GM19455 (cell line): ENCODE measurements around the gene AGBL2.
"Not testable (repeated sequence)": the region's sequence is repeated elsewhere in the genome, so short reads cannot be mapped to it uniquely, and the experiment has no call there.

ENCODE experiments used
- ATAC-seq: cut with Tn5 transposase; IDR thresholded peaks from one replicate; pipeline ENCODE4 v1.9.1; 2021; ENCODE audit not compliant: unreplicated experiment

Gene AGBL2, protein sequence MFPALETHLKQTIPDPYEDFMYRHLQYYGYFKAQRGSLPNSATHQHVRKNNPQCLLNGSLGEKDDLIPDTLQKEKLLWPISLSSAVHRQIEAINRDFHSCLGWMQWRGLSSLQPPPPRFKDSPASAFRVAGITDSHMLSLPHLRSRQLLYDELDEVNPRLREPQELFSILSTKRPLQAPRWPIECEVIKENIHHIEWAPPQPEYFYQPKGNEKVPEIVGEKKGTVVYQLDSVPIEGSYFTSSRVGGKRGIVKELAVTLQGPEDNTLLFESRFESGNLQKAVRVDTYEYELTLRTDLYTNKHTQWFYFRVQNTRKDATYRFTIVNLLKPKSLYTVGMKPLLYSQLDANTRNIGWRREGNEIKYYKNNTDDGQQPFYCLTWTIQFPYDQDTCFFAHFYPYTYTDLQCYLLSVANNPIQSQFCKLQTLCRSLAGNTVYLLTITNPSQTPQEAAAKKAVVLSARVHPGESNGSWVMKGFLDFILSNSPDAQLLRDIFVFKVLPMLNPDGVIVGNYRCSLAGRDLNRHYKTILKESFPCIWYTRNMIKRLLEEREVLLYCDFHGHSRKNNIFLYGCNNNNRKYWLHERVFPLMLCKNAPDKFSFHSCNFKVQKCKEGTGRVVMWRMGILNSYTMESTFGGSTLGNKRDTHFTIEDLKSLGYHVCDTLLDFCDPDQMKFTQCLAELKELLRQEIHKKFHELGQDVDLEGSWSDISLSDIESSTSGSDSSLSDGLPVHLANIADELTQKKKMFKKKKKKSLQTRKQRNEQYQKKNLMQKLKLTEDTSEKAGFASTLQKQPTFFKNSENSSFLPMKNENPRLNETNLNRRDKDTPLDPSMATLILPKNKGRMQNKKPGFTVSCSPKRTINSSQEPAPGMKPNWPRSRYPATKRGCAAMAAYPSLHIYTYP

GRCh38 chr11:47715082-47715669, at the start of gene AGBL2:
Gene AGBL2, minus strand, starts transcription at chr11:47715369. Its CDS starts 719 bp downstream, at chr11:47714650.
- peak; percentile 99 for ATAC-seq

- not testable (repeated sequence) for ATAC-seq
Observed at GRCh38 chr11:47759291-47759690, 44.1 kb upstream of the AGBL2 start.

- ATAC-seq, result no peak
Observed at GRCh38 chr11:47756208-47756607, 41.0 kb upstream of the AGBL2 start.

DNA sequence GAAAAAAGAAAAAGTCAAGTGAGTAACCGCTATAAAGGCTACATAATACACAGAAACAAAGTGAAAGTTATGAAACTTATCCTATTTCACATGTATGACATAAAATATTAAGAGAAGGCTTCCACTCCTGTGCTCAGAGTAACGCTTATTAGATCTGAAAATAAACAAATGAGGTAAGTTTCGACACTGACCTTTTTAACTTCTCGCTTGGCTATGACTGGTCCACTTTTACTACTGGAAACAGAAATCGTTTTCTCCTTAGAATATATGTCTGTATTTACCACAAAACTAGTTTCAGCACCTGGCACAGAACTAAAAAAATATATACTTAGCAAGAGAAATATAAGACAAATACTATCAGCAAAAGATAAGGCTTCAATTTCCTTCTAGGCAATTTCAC, 35.6 kb upstream of the AGBL2 start:
- no peak for ATAC-seq

- ATAC-seq, result not testable (repeated sequence)
Observed at GRCh38 chr11:47742494-47742893, 27.3 kb upstream of the AGBL2 start.

GRCh38 chr11:47737817-47738216, 22.6 kb upstream of the AGBL2 start:
- ATAC-seq, result not testable (repeated sequence)

DNA sequence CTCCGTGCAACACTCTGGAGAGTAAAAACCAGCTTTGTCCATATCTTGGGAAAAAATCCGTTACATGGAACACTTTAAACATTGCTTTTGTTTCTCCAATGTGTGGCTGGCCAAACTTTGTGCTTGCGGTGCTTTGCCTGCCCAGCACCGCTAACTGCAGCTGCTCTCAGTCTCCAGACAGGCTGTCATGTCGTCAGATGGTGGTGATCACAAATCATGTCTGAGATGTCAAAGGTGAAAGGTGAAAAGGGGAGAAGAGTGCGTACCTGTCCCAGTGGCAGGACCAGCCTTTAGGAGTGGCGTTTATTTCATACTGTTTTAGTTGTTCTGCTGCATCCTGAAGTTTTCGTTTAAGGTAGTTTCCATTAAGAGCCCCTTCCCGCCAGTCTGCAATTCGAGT, 17.1 kb upstream of the AGBL2 start:
- no peak for ATAC-seq

GRCh38 chr11:47731475-47731874, 16.3 kb upstream of the AGBL2 start:
- ATAC-seq, result no peak

- no peak for ATAC-seq
Observed at GRCh38 chr11:47726878-47727514, 11.8 kb upstream of the AGBL2 start.

- ATAC-seq, result no peak
Observed at GRCh38 chr11:47726118-47726442, 10.9 kb upstream of the AGBL2 start.

- no peak for ATAC-seq
Observed at GRCh38 chr11:47725442-47726117, 10.4 kb upstream of the AGBL2 start.

- no peak for ATAC-seq
Observed at GRCh38 chr11:47724041-47724729, 9.0 kb upstream of the AGBL2 start.

GRCh38 chr11:47723041-47723440, 7.9 kb upstream of the AGBL2 start:
- ATAC-seq, result no peak

GRCh38 chr11:47720651-47721050, 5.5 kb upstream of the AGBL2 start:
- ATAC-seq, result no peak

- ATAC-seq, result no peak
Observed at GRCh38 chr11:47716692-47717091, 1.5 kb upstream of the AGBL2 start.

- no peak for ATAC-seq
Observed at GRCh38 chr11:47714554-47715081, 551 bp downstream of the AGBL2 start.

GRCh38 chr11:47711816-47712215, 3.4 kb downstream of the AGBL2 start:
- no peak for ATAC-seq

DNA sequence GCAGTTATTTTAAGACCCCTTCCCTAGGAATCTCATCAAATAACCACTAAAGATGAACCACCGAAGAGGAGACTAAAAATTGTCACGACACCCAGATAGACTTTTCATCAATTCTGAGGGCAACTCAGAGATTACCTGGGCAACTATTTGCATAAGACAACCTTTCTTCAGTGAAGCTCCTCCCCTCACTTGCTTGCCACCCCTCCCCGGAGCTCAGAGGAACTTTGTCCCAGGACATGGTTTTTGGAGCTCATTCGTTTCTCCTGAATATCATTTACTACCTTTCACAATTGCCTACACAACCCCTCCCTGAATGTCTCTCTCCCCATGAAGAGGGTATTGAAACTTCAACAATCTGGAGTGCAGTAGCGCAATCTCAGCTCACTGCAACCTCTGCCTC, 3.9 kb downstream of the AGBL2 start:
- ATAC-seq, result no peak

DNA sequence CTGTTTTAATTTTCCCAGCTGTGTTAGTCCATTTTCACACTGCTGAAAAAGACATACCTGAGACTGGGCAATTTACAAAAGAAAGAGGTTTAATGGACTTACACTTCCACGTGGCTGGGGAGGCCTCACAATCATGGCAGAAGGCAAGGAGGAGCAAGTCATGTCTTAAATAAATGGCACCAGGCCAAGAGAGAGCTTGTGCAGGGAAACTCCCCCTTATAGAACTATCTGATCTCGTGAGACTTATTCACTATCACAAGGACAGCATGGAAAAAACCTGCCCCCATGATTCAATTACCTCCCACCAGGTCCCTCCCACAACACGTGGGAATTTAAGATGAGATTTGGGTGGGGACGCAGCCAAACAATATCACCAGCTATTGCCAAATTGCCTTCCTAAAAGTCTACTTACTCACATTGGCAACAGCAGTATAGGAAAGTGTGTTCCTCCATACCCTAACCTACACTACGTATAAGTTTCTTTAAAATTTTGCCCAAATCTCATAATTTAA, 7.8 kb downstream of the AGBL2 start:
- ATAC-seq, result not testable (repeated sequence)

- ATAC-seq, result no peak
Observed at GRCh38 chr11:47705721-47706120, 9.4 kb downstream of the AGBL2 start.
